Esophagus mucosa (tissue), 1 donor: ENCODE measurements around the gene PCDHGA1. TPM values are rescaled to one million over a fixed set of nuclear protein-coding genes. Genes with fewer than 3 reads are reported as not detected.

ENCODE experiments used
- ATAC-seq: fragments of 200-7000 bp; cut with Tn5 transposase; one replicate; pipeline ENCODE4 v1.9.1; 2020
- total RNA-seq: library from RNA; stranded (reverse); gene quantifications from one replicate; pipeline ENCODE4 v1.2.4, GENCODE V29; 2023
- donor health status: DM: yes; HTN: yes; CAD: no.

Gene PCDHGA1
- total RNA-seq, 1 donor from 2014 or later = 0.40 TPM

DNA sequence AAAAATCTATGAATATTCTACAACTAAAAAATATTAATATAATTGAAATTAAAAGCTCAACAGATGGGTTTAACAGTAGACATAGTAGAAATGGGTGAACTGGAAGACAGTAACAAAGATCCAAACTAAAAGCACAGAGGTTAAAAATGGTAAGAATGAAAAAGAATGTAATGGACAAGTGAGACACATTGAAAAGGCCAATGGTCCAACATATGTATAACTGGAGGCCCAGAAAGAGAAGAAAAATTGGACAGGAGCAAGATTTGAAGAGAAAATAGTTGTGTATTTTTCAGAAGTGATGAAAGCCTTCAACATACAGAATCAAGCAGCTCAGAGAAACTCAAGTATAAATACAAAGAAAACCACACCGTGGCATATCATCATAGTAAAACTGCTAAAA lies 217.2 kb downstream of the PCDHGA1 start:
- no peak for ATAC-seq

- ATAC-seq = no peak
These were observed 217.6 kb downstream of the PCDHGA1 start for GRCh38 chr5:141547921-141548320.

- peak; percentile 89 for ATAC-seq
These were observed 227.4 kb downstream of the PCDHGA1 start for GRCh38 chr5:141557681-141558136.

DNA sequence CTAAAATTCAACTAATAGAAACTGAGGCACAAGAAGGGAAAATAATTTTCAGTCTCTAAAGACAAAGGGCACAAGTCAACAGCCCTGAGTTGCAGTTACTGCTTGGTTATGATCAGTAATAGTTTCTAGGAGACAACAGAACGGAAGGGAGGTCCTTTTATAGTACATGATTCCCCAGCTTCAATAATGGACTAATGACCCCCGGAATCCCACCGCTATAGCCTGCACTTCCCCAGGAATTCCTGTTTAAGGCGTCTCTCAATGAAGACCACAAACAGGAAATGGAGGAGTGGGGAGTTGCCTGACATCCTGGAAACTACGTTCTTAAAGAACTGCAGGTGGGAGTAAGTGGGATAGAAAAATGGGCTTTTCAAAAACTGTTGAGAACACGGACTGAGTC lies 227.8 kb downstream of the PCDHGA1 start:
- no peak for ATAC-seq

GRCh38 chr5:141559461-141559860 lies 229.1 kb downstream of the PCDHGA1 start:
- peak; percentile 77 for ATAC-seq

- ATAC-seq = peak; percentile 46
These were observed 229.8 kb downstream of the PCDHGA1 start for GRCh38 chr5:141560151-141560550.

DNA sequence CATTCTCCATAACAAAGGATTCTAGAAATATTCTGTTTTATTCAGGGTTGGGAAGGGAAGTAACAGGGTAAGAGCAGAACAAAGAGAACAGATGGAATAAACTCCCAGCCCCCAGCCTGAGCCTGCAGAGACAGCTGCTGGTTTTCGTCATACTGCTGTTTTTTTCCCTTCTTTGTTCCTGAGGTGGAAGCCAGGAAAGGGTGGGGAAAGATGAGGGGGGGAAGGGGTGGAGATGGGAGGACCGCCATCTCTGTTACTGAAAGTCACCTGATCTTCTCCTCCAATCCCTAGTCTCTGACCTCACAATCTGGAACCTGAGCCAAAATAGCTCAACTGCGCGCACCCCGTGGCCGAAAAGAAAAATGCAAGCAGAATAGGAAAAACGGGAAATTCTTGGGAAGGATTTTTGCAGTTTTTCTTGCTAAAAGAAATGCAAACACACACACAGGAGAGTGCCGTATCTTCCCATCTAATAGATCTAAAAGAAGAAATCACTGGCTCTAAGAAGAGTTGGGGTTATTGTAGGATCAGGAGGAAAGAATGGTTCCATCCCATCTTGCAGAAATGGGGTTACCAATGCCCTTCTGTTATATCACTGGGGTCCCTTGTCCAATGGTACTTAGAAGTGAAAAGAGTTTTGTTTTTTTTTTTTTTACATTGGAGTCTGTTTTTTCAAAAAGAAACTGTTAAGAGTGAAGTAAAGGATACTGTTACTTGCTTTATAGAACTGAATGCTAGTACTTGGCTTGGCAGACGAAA lies 230.6 kb downstream of the PCDHGA1 start:
- ATAC-seq = peak; percentile 79

Other genes with a start within 250 kb of the PCDHGA1 start
- gene PCDHB2, start 235.9 kb upstream of the PCDHGA1 start, total RNA-seq = 2.2 TPM
- 0.52 TPM for gene PCDHB3, start 230.0 kb upstream of the PCDHGA1 start, total RNA-seq
- 0.52 TPM for gene PCDHB4, start 208.7 kb upstream of the PCDHGA1 start, total RNA-seq
- gene PCDHB5, start 195.3 kb upstream of the PCDHGA1 start, total RNA-seq = 0.40 TPM
- 0.16 TPM for gene PCDHB6, start 180.5 kb upstream of the PCDHGA1 start, total RNA-seq
- 0.20 TPM for gene PCDHB7, start 157.9 kb upstream of the PCDHGA1 start, total RNA-seq
- gene PCDHB8, start 152.7 kb upstream of the PCDHGA1 start, total RNA-seq = 0.40 TPM
- 0.48 TPM for gene PCDHB16, start 148.1 kb upstream of the PCDHGA1 start, total RNA-seq
- 0.48 TPM for gene PCDHB9, start 143.4 kb upstream of the PCDHGA1 start, total RNA-seq
- 0.80 TPM for gene PCDHB10, start 138.2 kb upstream of the PCDHGA1 start, total RNA-seq
- gene PCDHB11, start 130.9 kb upstream of the PCDHGA1 start, total RNA-seq = 0.44 TPM
- 0.72 TPM for gene PCDHB12, start 121.8 kb upstream of the PCDHGA1 start, total RNA-seq
- 3.4 TPM for gene PCDHB13, start 116.6 kb upstream of the PCDHGA1 start, total RNA-seq
- 2.0 TPM for gene PCDHB14, start 107.2 kb upstream of the PCDHGA1 start, total RNA-seq
- gene PCDHB15, start 85.1 kb upstream of the PCDHGA1 start, total RNA-seq = 0.44 TPM
- gene SLC25A2, start 26.5 kb upstream of the PCDHGA1 start, total RNA-seq = 0.24 TPM
- gene TAF7, start 9.7 kb upstream of the PCDHGA1 start, total RNA-seq = 35.1 TPM
- 0.68 TPM for gene PCDHGA2, start 8.2 kb downstream of the PCDHGA1 start, total RNA-seq
- 0.76 TPM for gene PCDHGA3, start 13.3 kb downstream of the PCDHGA1 start, total RNA-seq
- 0.92 TPM for gene PCDHGB1, start 19.6 kb downstream of the PCDHGA1 start, total RNA-seq
- gene PCDHGA4, start 24.5 kb downstream of the PCDHGA1 start, total RNA-seq = 0.48 TPM
- 1.2 TPM for gene PCDHGB2, start 29.5 kb downstream of the PCDHGA1 start, total RNA-seq
- 0.72 TPM for gene PCDHGA5, start 33.6 kb downstream of the PCDHGA1 start, total RNA-seq
- 0.76 TPM for gene PCDHGB3, start 39.7 kb downstream of the PCDHGA1 start, total RNA-seq
- gene PCDHGA6, start 43.4 kb downstream of the PCDHGA1 start, total RNA-seq = 1.2 TPM
- 1.6 TPM for gene PCDHGA7, start 52.2 kb downstream of the PCDHGA1 start, total RNA-seq
- gene PCDHGB4, start 57.2 kb downstream of the PCDHGA1 start, total RNA-seq = 2.8 TPM
- gene PCDHGA8, start 62.1 kb downstream of the PCDHGA1 start, total RNA-seq = 0.64 TPM
- gene PCDHGB5, start 67.4 kb downstream of the PCDHGA1 start, total RNA-seq = 5.8 TPM
- gene PCDHGA9, start 72.3 kb downstream of the PCDHGA1 start, total RNA-seq = 3.1 TPM
- gene PCDHGB6, start 77.5 kb downstream of the PCDHGA1 start, total RNA-seq = 3.0 TPM
- gene PCDHGA10, start 82.5 kb downstream of the PCDHGA1 start, total RNA-seq = 5.3 TPM
- gene PCDHGB7, start 87.2 kb downstream of the PCDHGA1 start, total RNA-seq = 3.3 TPM
- gene PCDHGA11, start 90.5 kb downstream of the PCDHGA1 start, total RNA-seq = 1.9 TPM
- 1.5 TPM for gene PCDHGA12, start 100.0 kb downstream of the PCDHGA1 start, total RNA-seq
- 38.8 TPM for gene PCDHGC3, start 145.5 kb downstream of the PCDHGA1 start, total RNA-seq
- gene PCDHGC4, start 154.5 kb downstream of the PCDHGA1 start, total RNA-seq = 1.1 TPM
- gene PCDHGC5, start 158.6 kb downstream of the PCDHGA1 start, total RNA-seq = 1.0 TPM